ENCODE data around the gene ULK2.
"Not testable (repeated sequence)": the region's sequence is repeated elsewhere in the genome, so short reads cannot be mapped to it uniquely, and the experiment has no call there.

Gene ULK2

GRCh38 chr17:19867329-19868078 lies at the start of gene ULK2:
Gene ULK2, minus strand, starts transcription at chr17:19867936. Its CDS starts 519 bp downstream, at chr17:19867417.
- peak; percentile 92 for DNase-seq

GRCh38 chr17:19915245-19915978 lies 47.7 kb upstream of the ULK2 start:
- no peak for DNase-seq

- no peak for DNase-seq
Observed at GRCh38 chr17:19911033-19911432, 43.3 kb upstream of the ULK2 start.

- DNase-seq, result no peak
Observed at GRCh38 chr17:19909139-19909538, 41.4 kb upstream of the ULK2 start.

- no peak for DNase-seq
Observed at GRCh38 chr17:19905502-19905901, 37.8 kb upstream of the ULK2 start.

- no peak for DNase-seq
Observed at GRCh38 chr17:19904924-19905323, 37.2 kb upstream of the ULK2 start.

- DNase-seq, result no peak
Observed at GRCh38 chr17:19904412-19904811, 36.7 kb upstream of the ULK2 start.

- DNase-seq, result no peak
Observed at GRCh38 chr17:19900809-19901208, 33.1 kb upstream of the ULK2 start.

GRCh38 chr17:19897903-19898302 lies 30.2 kb upstream of the ULK2 start:
- DNase-seq, result peak; percentile 5

GRCh38 chr17:19897090-19897837 lies 29.5 kb upstream of the ULK2 start:
- DNase-seq, result no peak

GRCh38 chr17:19896679-19897078 lies 28.9 kb upstream of the ULK2 start:
- DNase-seq, result no peak

GRCh38 chr17:19890554-19890953 lies 22.8 kb upstream of the ULK2 start:
- DNase-seq, result not testable (repeated sequence)

GRCh38 chr17:19890001-19890400 lies 22.3 kb upstream of the ULK2 start:
- not testable (repeated sequence) for DNase-seq

- no peak for DNase-seq
Observed at GRCh38 chr17:19886116-19886515, 18.4 kb upstream of the ULK2 start.

- no peak for DNase-seq
Observed at GRCh38 chr17:19883537-19884215, 15.9 kb upstream of the ULK2 start.

GRCh38 chr17:19880393-19880792 lies 12.7 kb upstream of the ULK2 start:
- no peak for DNase-seq

- no peak for DNase-seq
Observed at GRCh38 chr17:19877364-19877945, 9.7 kb upstream of the ULK2 start.

GRCh38 chr17:19876529-19877161 lies 8.9 kb upstream of the ULK2 start:
- DNase-seq, result no peak

GRCh38 chr17:19874256-19874655 lies 6.5 kb upstream of the ULK2 start:
- no peak for DNase-seq

GRCh38 chr17:19873346-19873745 lies 5.6 kb upstream of the ULK2 start:
- no peak for DNase-seq

GRCh38 chr17:19868079-19868395 lies 301 bp upstream of the ULK2 start:
- no peak for DNase-seq

- peak; percentile 88 for DNase-seq
Observed at GRCh38 chr17:19867079-19867328, 732 bp downstream of the ULK2 start.

GRCh38 chr17:19865021-19865420 lies 2.7 kb downstream of the ULK2 start:
- no peak for DNase-seq

All from eye (tissue), 1 donor.